Lower leg skin (tissue), 3 donors: Measurements from ENCODE around the gene RAB41.

ENCODE experiments used
- CTCF ChIP-seq, 3 donors: fragments of 450-650 bp; IDR thresholded peaks; one replicate each; pipeline ENCODE4 v1.5.1; 2016; ENCODE audit warnings: antibody characterized with exemption in 3 of 3, mild to moderate bottlenecking in 3 of 3, moderate library complexity in 2 of 3
- POLR2A ChIP-seq, 2 donors: fragments of 450-650 bp; IDR thresholded peaks; one replicate each; pipeline ENCODE4 v1.6.1; 2016 to 2017; ENCODE audit warnings: antibody characterized with exemption in 2 of 2, mild to moderate bottlenecking in 1 of 2, moderate library complexity in 1 of 2

- TF ChIP-seq CTCF (IDR thresholded peaks at IDR 0.05) (no peak), POLR2A (IDR thresholded peaks at IDR 0.05) (no peak)
These were observed 31.5 kb downstream of the RAB41 start for GRCh38 chrX:70313503-70313902.
